ENCODE results near the gene H1-8.
"Not testable (repeated sequence)": the region's sequence is repeated elsewhere in the genome, so short reads cannot be mapped to it uniquely, and the experiment has no call there.

H1-8 gene

GRCh38 chr3:129535075-129535474, 7.9 kb upstream of the H1-8 start:
- Histone ChIP-seq H3K36me3 (ENCODE audit: insufficient read depth, low read length) (no peaks in the 10 kb centered on the region), H3K4me1 (ENCODE audit: insufficient read depth, low read length) (peaks cover 13% of the 10 kb centered on the region), H3K27me3 (ENCODE audit: insufficient read depth, low read length) (no peaks in the 10 kb centered on the region), H3K9me3 (ENCODE audit: insufficient read depth, low read depth, low read length) (no peaks in the 10 kb centered on the region), H3K27ac (ENCODE audit: low read depth, low read length) (peak overlapping the region; percentile 57; the same call in 1 of the 2 replicates), H3K9ac (ENCODE audit: low read depth, low read length) (no peak overlapping the region), H3K4me3 (ENCODE audit: low read length) (no peak overlapping the region)
- 89% methylated on average over 1 of the region's 1 CpG for WGBS

GRCh38 chr3:129536374-129536667, 6.7 kb upstream of the H1-8 start:
- Histone ChIP-seq H3K27me3 (ENCODE audit: insufficient read depth, low read length) (no peaks in the 10 kb centered on the region), H3K4me1 (ENCODE audit: insufficient read depth, low read length) (peaks cover 5% of the 10 kb centered on the region), H3K27ac (ENCODE audit: low read depth, low read length) (no peak overlapping the region), H3K4me3 (ENCODE audit: low read length) (no peak overlapping the region), H3K9ac (ENCODE audit: low read depth, low read length) (no peak overlapping the region), H3K9me3 (ENCODE audit: insufficient read depth, low read depth, low read length) (no peaks in the 10 kb centered on the region), H3K36me3 (ENCODE audit: insufficient read depth, low read length) (no peaks in the 10 kb centered on the region)
- 77% methylated on average over 2 of the region's 2 CpGs for WGBS

- Histone ChIP-seq H3K27me3 (ENCODE audit: insufficient read depth, low read length) (no peaks in the 10 kb centered on the region), H3K27ac (ENCODE audit: low read depth, low read length) (no peak overlapping the region), H3K36me3 (ENCODE audit: insufficient read depth, low read length) (no peaks in the 10 kb centered on the region), H3K4me1 (ENCODE audit: insufficient read depth, low read length) (peaks cover 5% of the 10 kb centered on the region), H3K9ac (ENCODE audit: low read depth, low read length) (no peak overlapping the region), H3K4me3 (ENCODE audit: low read length) (no peak overlapping the region), H3K9me3 (ENCODE audit: insufficient read depth, low read depth, low read length) (no peaks in the 10 kb centered on the region)
- WGBS, result 63% methylated on average over 3 of the region's 3 CpGs
Observed at GRCh38 chr3:129536804-129537203, 6.2 kb upstream of the H1-8 start.

GRCh38 chr3:129539206-129539605, 3.8 kb upstream of the H1-8 start:
- no peaks in the 10 kb centered on the region for H3K27me3 ChIP-seq (ENCODE audit: insufficient read depth, low read length)
- H3K4me3 ChIP-seq (ENCODE audit: low read length), result no peak overlapping the region
- H3K27ac ChIP-seq (ENCODE audit: low read depth, low read length), result no peak overlapping the region
- no peak overlapping the region for H3K9ac ChIP-seq (ENCODE audit: low read depth, low read length)
- no peaks in the 10 kb centered on the region for H3K9me3 ChIP-seq (ENCODE audit: insufficient read depth, low read depth, low read length)
- peaks cover 5% of the 10 kb centered on the region for H3K4me1 ChIP-seq (ENCODE audit: insufficient read depth, low read length)
- H3K36me3 ChIP-seq (ENCODE audit: insufficient read depth, low read length), result no peaks in the 10 kb centered on the region
- 78% methylated on average over 8 of the region's 8 CpGs for WGBS

- H3K4me3 ChIP-seq (ENCODE audit: low read length), result no peak overlapping the region
- 91% methylated on average over 10 of the region's 11 CpGs for WGBS
- no peak overlapping the region for H3K9ac ChIP-seq (ENCODE audit: low read depth, low read length)
Observed at GRCh38 chr3:129540776-129541516, 2.0 kb upstream of the H1-8 start.

GRCh38 chr3:129542747-129543146, 228 bp upstream of the H1-8 start:
- Histone ChIP-seq H3K9me3 (ENCODE audit: insufficient read depth, low read depth, low read length) (no peaks in the 10 kb centered on the region), H3K36me3 (ENCODE audit: insufficient read depth, low read length) (no peaks in the 10 kb centered on the region), H3K4me3 (ENCODE audit: low read length) (no peak overlapping the region), H3K27ac (ENCODE audit: low read depth, low read length) (no peak overlapping the region), H3K9ac (ENCODE audit: low read depth, low read length) (no peak overlapping the region), H3K27me3 (ENCODE audit: insufficient read depth, low read length) (no peaks in the 10 kb centered on the region), H3K4me1 (ENCODE audit: insufficient read depth, low read length) (peaks cover 5% of the 10 kb centered on the region)
- 94% methylated on average over 5 of the region's 5 CpGs for WGBS

More at GRCh38 chr3:129540776-129541516, 2.0 kb upstream of the H1-8 start:
- Histone ChIP-seq H3K4me1 (ENCODE audit: insufficient read depth, low read length) (peaks cover 5% of the 10 kb centered on the region), H3K9me3 (ENCODE audit: insufficient read depth, low read depth, low read length) (no peaks in the 10 kb centered on the region), H3K27me3 (ENCODE audit: insufficient read depth, low read length) (no peaks in the 10 kb centered on the region), H3K36me3 (ENCODE audit: insufficient read depth, low read length) (no peaks in the 10 kb centered on the region), H3K27ac (ENCODE audit: low read depth, low read length) (no peak overlapping the region)

GRCh38 chr3:129543999-129544398, 1.0 kb downstream of the H1-8 start:
- Histone ChIP-seq H3K36me3 (ENCODE audit: insufficient read depth, low read length) (no peaks in the 10 kb centered on the region), H3K27me3 (ENCODE audit: insufficient read depth, low read length) (no peaks in the 10 kb centered on the region), H3K4me1 (ENCODE audit: insufficient read depth, low read length) (peaks cover 3% of the 10 kb centered on the region), H3K4me3 (ENCODE audit: low read length) (no peak overlapping the region), H3K9ac (ENCODE audit: low read depth, low read length) (no peak overlapping the region), H3K27ac (ENCODE audit: low read depth, low read length) (no peak overlapping the region), H3K9me3 (ENCODE audit: insufficient read depth, low read depth, low read length) (no peaks in the 10 kb centered on the region)
- WGBS, result 83% methylated on average over 9 of the region's 9 CpGs

- not testable (repeated sequence) for H3K36me3 ChIP-seq (ENCODE audit: insufficient read depth, low read length); H3K9me3 ChIP-seq (ENCODE audit: insufficient read depth, low read depth, low read length); H3K27ac ChIP-seq (ENCODE audit: low read depth, low read length); H3K27me3 ChIP-seq (ENCODE audit: insufficient read depth, low read length); H3K4me3 ChIP-seq (ENCODE audit: low read length); H3K4me1 ChIP-seq (ENCODE audit: insufficient read depth, low read length); H3K9ac ChIP-seq (ENCODE audit: low read depth, low read length)
- WGBS, result 93% methylated on average over 3 of the region's 3 CpGs
Observed at GRCh38 chr3:129545951-129546350, 3.0 kb downstream of the H1-8 start.

GRCh38 chr3:129547241-129547640, 4.3 kb downstream of the H1-8 start:
- Histone ChIP-seq H3K4me1 (ENCODE audit: insufficient read depth, low read length) (no peaks in the 10 kb centered on the region), H3K27ac (ENCODE audit: low read depth, low read length) (no peak overlapping the region), H3K9ac (ENCODE audit: low read depth, low read length) (no peak overlapping the region), H3K36me3 (ENCODE audit: insufficient read depth, low read length) (no peaks in the 10 kb centered on the region), H3K9me3 (ENCODE audit: insufficient read depth, low read depth, low read length) (no peaks in the 10 kb centered on the region), H3K27me3 (ENCODE audit: insufficient read depth, low read length) (no peaks in the 10 kb centered on the region), H3K4me3 (ENCODE audit: low read length) (no peak overlapping the region)
- WGBS, result 95% methylated on average over 24 of the region's 24 CpGs

GRCh38 chr3:129548104-129548965, 5.4 kb downstream of the H1-8 start:
- Histone ChIP-seq H3K4me1 (ENCODE audit: insufficient read depth, low read length) (no peaks in the 10 kb centered on the region), H3K36me3 (ENCODE audit: insufficient read depth, low read length) (no peaks in the 10 kb centered on the region), H3K9me3 (ENCODE audit: insufficient read depth, low read depth, low read length) (no peaks in the 10 kb centered on the region), H3K4me3 (ENCODE audit: low read length) (no peak overlapping the region), H3K27me3 (ENCODE audit: insufficient read depth, low read length) (no peaks in the 10 kb centered on the region), H3K9ac (ENCODE audit: low read depth, low read length) (no peak overlapping the region), H3K27ac (ENCODE audit: low read depth, low read length) (no peak overlapping the region)
- WGBS, result 91% methylated on average over 19 of the region's 19 CpGs

- no peak overlapping the region for H3K9ac ChIP-seq (ENCODE audit: low read depth, low read length)
- no peaks in the 10 kb centered on the region for H3K36me3 ChIP-seq (ENCODE audit: insufficient read depth, low read length)
- no peak overlapping the region for H3K4me3 ChIP-seq (ENCODE audit: low read length)
- H3K27ac ChIP-seq (ENCODE audit: low read depth, low read length), result no peak overlapping the region
- no peaks in the 10 kb centered on the region for H3K4me1 ChIP-seq (ENCODE audit: insufficient read depth, low read length)
- H3K27me3 ChIP-seq (ENCODE audit: insufficient read depth, low read length), result no peaks in the 10 kb centered on the region
- WGBS, result 88% methylated on average over 18 of the region's 18 CpGs
- no peaks in the 10 kb centered on the region for H3K9me3 ChIP-seq (ENCODE audit: insufficient read depth, low read depth, low read length)
Observed at GRCh38 chr3:129549006-129549800, 6.2 kb downstream of the H1-8 start.
